ENCODE data around the gene SLC66A3. TPM values are rescaled to one million over a fixed set of nuclear protein-coding genes. Genes with fewer than 3 reads are reported as not detected.

Gene SLC66A3
- total RNA-seq, 2 donors from 2014 or later: 7.7 to 13.2 TPM

GRCh38 chr2:11224887-11225286 lies 69.6 kb downstream of the SLC66A3 start:
- no peak for TF ChIP-seq CTCF (IDR thresholded peaks at IDR 0.05)
- Histone ChIP-seq H3K9ac (ENCODE audit: low read depth in 2 of 2, low read length in 2 of 2) (no peak overlapping the region), H3K27ac (no peak overlapping the region), H3K36me3 (no peaks in the 10 kb centered on the region), H3K4me3 (no peak overlapping the region), H3K27me3 (no peaks in the 10 kb centered on the region), H3K9me3 (no peaks in the 10 kb centered on the region), H3K4me1 (no peaks in the 10 kb centered on the region)
- DNase-seq: no peak
- intact Hi-C loops (cut with DNase I): no loop called here

GRCh38 chr2:11227595-11227994 lies 72.3 kb downstream of the SLC66A3 start:
- no peak for DNase-seq
- Histone ChIP-seq H3K4me3 (no peak overlapping the region), H3K27me3 (no peaks in the 10 kb centered on the region), H3K9ac (ENCODE audit: low read depth in 2 of 2, low read length in 2 of 2) (no peak overlapping the region), H3K27ac (no peak overlapping the region), H3K9me3 (no peaks in the 10 kb centered on the region), H3K36me3 (no peaks in the 10 kb centered on the region), H3K4me1 (no peaks in the 10 kb centered on the region)
- no peak for TF ChIP-seq CTCF (IDR thresholded peaks at IDR 0.05)
- intact Hi-C loops (cut with DNase I): no loop called here

Other genes starting within 250 kb of the SLC66A3 start
- under 1 TPM; 0.22 to 0.90 TPM for gene KCNF1, start 243.5 kb upstream of the SLC66A3 start, total RNA-seq
- gene ROCK2, start 189.2 kb downstream of the SLC66A3 start, total RNA-seq: 10 to 100 TPM; 62.7 to 80.9 TPM